HG03039 (cell line): ENCODE measurements around the gene FOSL2.

ENCODE experiments used
- ATAC-seq: cut with Tn5 transposase; IDR thresholded peaks from one replicate; pipeline ENCODE4 v1.9.1; 2021; ENCODE audit warnings: mild to moderate bottlenecking, moderate library complexity; ENCODE audit not compliant: unreplicated experiment

Gene FOSL2

GRCh38 chr2:28447943-28448792 is 55.5 kb downstream of the FOSL2 start:
- ATAC-seq = no peak

GRCh38 chr2:28448793-28449100 is 56.1 kb downstream of the FOSL2 start:
- ATAC-seq = no peak

- ATAC-seq = no peak
These were observed 56.4 kb downstream of the FOSL2 start for GRCh38 chr2:28449126-28449487.

- ATAC-seq = no peak
These were observed 57.1 kb downstream of the FOSL2 start for GRCh38 chr2:28449488-28450395.

- ATAC-seq = no peak
These were observed 58.4 kb downstream of the FOSL2 start for GRCh38 chr2:28450901-28451565.

- no peak for ATAC-seq
These were observed 59.3 kb downstream of the FOSL2 start for GRCh38 chr2:28451793-28452533.

GRCh38 chr2:28452534-28453081 is 60.0 kb downstream of the FOSL2 start:
- ATAC-seq = no peak

GRCh38 chr2:28453396-28453795 is 60.7 kb downstream of the FOSL2 start:
- no peak for ATAC-seq

- ATAC-seq = no peak
These were observed 61.6 kb downstream of the FOSL2 start for GRCh38 chr2:28454016-28454930.

GRCh38 chr2:28457237-28457636 is 64.6 kb downstream of the FOSL2 start:
- no peak for ATAC-seq

- ATAC-seq = no peak
These were observed 68.4 kb downstream of the FOSL2 start for GRCh38 chr2:28461056-28461455.

- no peak for ATAC-seq
These were observed 69.5 kb downstream of the FOSL2 start for GRCh38 chr2:28462122-28462521.

- ATAC-seq = no peak
These were observed 70.7 kb downstream of the FOSL2 start for GRCh38 chr2:28463211-28463816.

- no peak for ATAC-seq
These were observed 71.2 kb downstream of the FOSL2 start for GRCh38 chr2:28463893-28464292.

- ATAC-seq = no peak
These were observed 72.7 kb downstream of the FOSL2 start for GRCh38 chr2:28465148-28465885.
